GM19395 (cell line): ENCODE data around the gene HNRNPA0.
"Not testable (repeated sequence)": the region's sequence is repeated elsewhere in the genome, so short reads cannot be mapped to it uniquely, and the experiment has no call there.

ENCODE experiments used
- ATAC-seq: cut with Tn5 transposase; IDR thresholded peaks from one replicate; pipeline ENCODE4 v1.9.1; 2021; ENCODE audit warnings: mild to moderate bottlenecking, moderate library complexity; ENCODE audit not compliant: unreplicated experiment

Gene HNRNPA0

DNA sequence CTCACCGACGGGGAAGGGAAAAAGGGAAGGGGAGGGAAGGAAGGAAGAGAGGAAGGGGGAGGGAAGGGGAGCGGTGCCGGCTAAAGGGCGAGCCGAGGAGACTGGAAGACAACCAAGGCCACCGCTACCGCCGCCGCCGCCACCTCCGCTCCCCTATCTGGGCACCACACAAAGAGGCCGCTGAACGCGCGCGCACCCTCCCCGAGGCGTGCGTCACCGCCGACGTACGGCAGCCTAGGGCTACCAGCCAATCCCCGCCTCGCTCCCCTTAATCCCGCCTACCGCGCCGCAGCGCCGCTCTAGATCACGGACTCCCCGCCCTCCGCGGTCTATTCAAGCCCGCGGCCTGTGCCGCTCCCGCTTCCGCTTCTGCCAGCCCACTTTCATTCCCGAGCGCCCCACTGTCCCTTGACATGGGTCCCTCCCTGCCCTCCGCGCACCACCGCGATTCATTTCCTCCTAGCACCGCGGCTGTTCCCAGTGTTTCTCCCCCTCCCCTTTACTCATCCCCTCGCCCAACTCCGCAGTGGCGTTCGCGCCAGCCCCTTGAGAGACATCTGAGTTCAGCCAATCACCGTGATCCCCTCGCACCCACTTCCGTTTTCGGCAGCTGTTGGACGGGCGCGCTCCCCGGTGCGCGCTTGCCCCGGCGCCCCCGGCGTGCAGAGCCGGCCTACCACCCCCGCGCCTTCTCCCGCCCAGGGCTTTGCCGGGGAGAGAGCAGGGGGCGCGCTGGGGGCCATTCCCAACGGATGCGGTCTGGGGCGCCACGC lies at the start of gene HNRNPA0:
Gene HNRNPA0, minus strand, starts transcription at position 176 of the 773 bp plus-strand sequence. CDS start 297 bp downstream, outside the sequence.
- ATAC-seq = peak; percentile 84

GRCh38 chr5:137802282-137803210 lies 48.4 kb upstream of the HNRNPA0 start:
- ATAC-seq = no peak

DNA sequence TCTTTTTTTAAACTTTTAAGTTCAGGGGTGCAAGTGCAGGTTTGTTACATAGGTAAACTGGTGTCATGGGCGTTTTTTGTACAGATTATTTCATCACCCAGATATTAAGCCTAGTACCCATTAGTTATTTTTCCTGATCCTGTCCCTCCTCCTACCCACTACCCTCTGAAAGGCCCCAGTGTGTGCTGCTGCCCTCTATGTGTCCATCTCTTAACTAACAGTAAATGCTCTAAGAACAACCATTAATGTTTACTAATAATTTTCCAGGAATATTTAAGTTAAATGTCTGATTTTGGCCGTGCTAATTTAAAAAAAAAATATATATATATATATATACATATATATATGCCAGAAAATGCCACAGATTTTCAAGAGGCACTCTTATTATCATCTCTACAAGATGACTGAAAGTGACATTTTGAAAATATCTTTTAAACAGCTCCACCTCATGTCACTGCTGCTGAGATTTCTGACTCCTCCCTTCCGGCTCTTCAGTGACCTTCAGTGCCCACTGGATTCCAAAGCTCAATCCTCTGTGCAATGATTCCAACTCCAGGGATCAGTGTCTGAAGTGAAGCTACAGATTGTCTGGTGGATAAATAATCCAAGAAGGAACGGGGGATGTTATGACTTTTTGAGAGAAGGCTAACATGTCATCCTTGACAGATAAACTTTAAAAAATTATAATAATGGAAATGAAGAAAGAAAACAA lies 46.7 kb upstream of the HNRNPA0 start:
- ATAC-seq = no peak

DNA sequence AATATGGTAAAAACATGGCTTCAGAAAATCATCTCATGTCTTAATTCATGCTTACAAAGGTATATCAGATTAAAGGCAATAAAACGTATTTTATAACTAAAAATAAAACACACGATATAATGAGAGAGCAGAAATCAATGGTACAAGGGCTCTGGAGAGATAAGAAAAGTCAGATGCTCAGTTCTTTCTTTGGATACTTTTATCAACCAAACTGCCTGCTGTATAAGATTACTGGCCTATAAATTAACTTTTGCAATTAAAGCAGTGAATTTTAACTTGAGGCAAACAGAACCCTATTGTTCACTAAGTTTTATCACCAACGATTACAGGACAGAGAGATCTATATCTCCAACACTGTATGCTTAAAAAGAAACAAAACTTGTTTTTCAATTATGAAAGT lies 42.1 kb upstream of the HNRNPA0 start:
- ATAC-seq = no peak

GRCh38 chr5:137794863-137795262 lies 40.7 kb upstream of the HNRNPA0 start:
- no peak for ATAC-seq

DNA sequence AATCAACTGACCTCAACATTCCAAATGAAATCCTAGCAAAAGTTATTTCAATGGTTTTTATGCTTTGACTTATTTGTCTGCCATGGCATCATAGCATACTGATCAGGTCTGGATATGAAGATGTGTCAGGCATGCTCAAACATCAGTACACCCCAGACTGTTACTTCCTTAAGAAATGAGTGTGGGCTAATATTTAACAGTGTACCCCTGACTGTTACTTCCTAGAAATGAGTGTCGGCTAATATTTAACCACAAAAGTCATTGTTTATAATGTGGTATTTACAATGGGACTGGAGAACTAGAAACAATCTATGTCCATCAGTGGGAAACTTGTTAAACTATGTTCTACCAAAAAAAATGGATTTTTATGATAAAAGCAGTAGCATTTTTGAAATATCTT lies 38.1 kb upstream of the HNRNPA0 start:
- no peak for ATAC-seq

- no peak for ATAC-seq
These were observed 37.6 kb upstream of the HNRNPA0 start for GRCh38 chr5:137791799-137792198.

- no peak for ATAC-seq
These were observed 37.2 kb upstream of the HNRNPA0 start for GRCh38 chr5:137791387-137791786.

DNA sequence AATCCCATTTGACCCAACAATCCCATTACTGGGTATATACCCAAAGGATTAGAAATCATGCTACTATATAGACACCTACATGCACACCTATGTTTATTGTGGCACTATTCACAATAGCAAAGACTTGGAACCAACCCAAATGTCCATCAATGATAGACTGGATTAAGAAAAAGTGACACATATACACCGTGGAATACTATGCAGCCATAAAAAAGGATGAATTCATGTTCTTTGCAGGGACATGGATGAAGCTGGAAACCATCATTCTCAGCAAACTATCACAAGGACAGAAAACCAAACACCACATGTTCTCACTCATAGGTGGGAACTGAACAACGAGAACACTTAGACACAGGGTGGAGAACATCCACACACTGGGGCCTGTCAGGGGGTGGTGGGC lies 34.4 kb upstream of the HNRNPA0 start:
- not testable (repeated sequence) for ATAC-seq

GRCh38 chr5:137782984-137783536 lies 28.9 kb upstream of the HNRNPA0 start:
- ATAC-seq = no peak

- ATAC-seq = no peak
These were observed 27.9 kb upstream of the HNRNPA0 start for GRCh38 chr5:137782055-137782454.

DNA sequence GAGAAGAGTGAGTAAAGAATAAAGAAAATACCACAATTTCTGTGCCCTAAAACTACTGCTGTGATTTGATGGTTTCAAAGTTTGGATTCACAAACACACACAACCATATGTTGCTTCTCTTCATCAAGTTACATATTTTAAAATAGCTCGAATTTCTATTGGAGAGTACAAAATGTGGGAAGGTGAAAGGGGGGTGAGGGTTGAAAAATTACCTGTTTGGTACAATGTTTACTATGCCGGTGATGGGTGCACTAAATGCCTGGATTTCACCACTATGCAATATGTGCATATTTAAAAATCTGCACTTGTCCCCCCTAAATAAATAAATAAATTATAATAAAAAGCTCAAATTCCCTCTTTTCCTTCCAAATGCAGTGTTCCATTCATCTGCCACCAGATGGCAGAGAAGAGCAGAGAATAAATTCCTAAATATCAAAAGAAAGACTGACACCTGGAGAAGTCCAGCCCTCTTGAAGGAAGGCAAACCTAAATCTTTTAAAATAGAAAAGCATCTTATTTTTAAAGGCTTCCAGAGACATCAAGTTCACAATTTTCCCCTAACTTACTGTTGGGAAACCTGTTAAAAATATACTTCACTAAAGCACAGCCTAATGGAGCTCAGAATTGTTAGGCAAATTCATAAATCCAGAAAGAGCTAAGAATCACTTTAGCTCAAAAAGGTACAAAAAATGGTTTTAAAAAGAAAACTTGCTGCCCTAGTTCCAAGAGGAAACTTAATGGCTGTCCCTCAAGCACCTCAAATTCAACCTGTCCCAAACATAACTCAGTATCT lies 24.8 kb upstream of the HNRNPA0 start:
- no peak for ATAC-seq

DNA sequence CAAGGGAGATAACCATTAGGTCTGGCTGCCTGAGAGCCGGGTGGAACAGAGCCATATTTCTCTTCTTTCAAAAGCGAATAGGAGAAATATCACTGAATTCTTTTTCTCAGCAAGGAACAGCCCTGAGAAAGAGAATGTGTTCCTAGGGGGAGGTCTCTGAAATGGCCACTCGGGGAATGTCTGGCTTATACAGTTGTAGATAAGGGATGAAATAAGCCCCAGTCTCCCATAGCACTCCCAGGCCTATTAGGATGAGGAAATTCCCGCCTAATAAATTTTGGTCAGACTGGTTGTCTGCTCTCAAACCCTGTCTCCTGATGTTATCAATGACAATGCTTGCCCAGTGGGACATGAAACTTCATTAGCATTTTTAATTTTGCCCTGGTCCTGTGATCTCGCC lies 13.8 kb upstream of the HNRNPA0 start:
- ATAC-seq = not testable (repeated sequence)

GRCh38 chr5:137761566-137761965 lies 7.4 kb upstream of the HNRNPA0 start:
- no peak for ATAC-seq

GRCh38 chr5:137760719-137761516 lies 6.8 kb upstream of the HNRNPA0 start:
- no peak for ATAC-seq

GRCh38 chr5:137760294-137760693 lies 6.1 kb upstream of the HNRNPA0 start:
- no peak for ATAC-seq

DNA sequence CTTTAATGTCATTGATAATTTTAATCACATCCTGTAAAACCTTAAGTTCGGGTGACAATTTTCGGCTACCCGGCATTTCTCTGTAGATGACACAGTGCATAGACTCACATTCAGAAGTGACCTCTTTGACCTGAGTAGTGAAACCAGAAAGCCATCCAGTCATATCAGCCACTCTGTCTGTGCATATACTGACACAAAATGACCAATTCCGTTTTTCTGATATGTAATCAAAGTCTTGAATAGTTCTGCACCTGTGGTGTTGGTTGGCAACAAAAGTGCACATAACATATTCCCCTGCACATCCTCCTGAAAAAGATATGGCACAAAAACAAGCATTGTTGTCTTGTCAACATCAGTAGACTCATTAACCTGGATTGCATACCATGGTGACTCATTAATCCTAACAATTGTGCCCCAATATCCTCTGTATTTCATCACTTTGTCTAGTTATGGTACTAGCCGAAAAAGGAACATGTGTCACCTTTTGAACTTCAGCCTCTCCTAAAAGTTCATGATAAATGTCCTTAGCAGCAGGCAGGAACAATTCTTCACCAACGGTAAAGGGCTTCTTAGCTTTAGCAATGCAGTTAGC lies 4.6 kb upstream of the HNRNPA0 start:
- ATAC-seq = peak; percentile 40

GRCh38 chr5:137758121-137758520 lies 4.0 kb upstream of the HNRNPA0 start:
- ATAC-seq = no peak

DNA sequence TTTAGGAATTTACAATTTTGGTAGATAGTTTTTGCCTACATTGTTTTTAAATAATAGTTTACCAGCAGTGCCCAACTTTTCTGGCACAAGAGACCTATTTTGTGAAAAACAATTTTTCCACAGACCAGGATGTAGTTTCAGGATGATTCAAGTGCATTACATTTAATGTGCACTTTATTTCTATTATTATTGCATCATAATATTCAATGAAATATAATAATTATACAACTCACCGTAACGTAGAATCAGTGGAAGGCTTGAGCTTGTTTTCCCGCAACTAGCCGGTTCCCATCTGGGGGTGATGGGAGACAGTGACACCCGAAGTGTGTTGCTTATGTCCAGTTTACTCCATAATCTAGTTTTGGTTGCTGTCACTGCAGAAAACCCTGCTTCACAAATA lies 3.5 kb upstream of the HNRNPA0 start:
- ATAC-seq = no peak
